Breast epithelium (tissue), 4 donors: ENCODE measurements around the gene UNC5A. TPM values are rescaled to one million over a fixed set of nuclear protein-coding genes. Genes with fewer than 3 reads are reported as not detected.
A peak's percentile ranks its signal among the peaks of the same experiment; 100 is the strongest.

Experiments
- DNase-seq, 2 donors: peaks; one replicate each; pipeline ENCODE4 v3.0.0-alpha.2; 2019; ENCODE audit warnings: low spot score in 2 of 2
- H3K27ac ChIP-seq, 2 donors: fragments of 200-600 bp; sonication (generic) in 1 of 2; one replicate each; pipeline ENCODE4 v1.5.1; 2016 to 2019; ENCODE audit warnings: mild to moderate bottlenecking in 1 of 2
- H3K27me3 ChIP-seq, 2 donors: fragments of 200-600 bp; sonication (generic) in 1 of 2; one replicate each; pipeline versions ENCODE4 v1.5.1 to v1.6.0; 2017 to 2019; ENCODE audit warnings: control low read depth in 1 of 2, mild to moderate bottlenecking in 1 of 2
- H3K36me3 ChIP-seq: fragments of 200-600 bp; one replicate; pipeline ENCODE4 v1.5.1; 2019
- H3K4me1 ChIP-seq, 2 donors: fragments of 200-600 bp; sonication (generic); one replicate each; pipeline ENCODE4 v1.5.1; 2016 to 2019; ENCODE audit warnings: control low read depth in 1 of 2
- H3K4me3 ChIP-seq, 3 donors: fragments of 200-600 bp; sonication (generic); 1 replicate in 2 of 3; 2 replicates in 1 of 3; pipeline ENCODE4 v1.5.1; 2016 to 2019; ENCODE audit warnings: mild to moderate bottlenecking in 3 of 3, moderate library complexity in 2 of 3
- H3K9me3 ChIP-seq, 2 donors: fragments of 200-600 bp; sonication (generic) in 1 of 2; one replicate each; pipeline ENCODE4 v1.5.1; 2016 to 2019; ENCODE audit warnings: control low read depth in 1 of 2
- POLR2A ChIP-seq: fragments of 450-650 bp; IDR thresholded peaks from one replicate; pipeline ENCODE4 v1.6.1; 2016; ENCODE audit warnings: antibody characterized with exemption, mild to moderate bottlenecking, moderate library complexity
- POLR2AphosphoS5 ChIP-seq, 3 donors: sonication (generic); formaldehyde crosslinking; IDR thresholded peaks; one replicate each; pipeline ENCODE4 v1.6.1; 2017; ENCODE audit warnings: antibody characterized with exemption in 3 of 3
- intact Hi-C: fragments of 100-400 bp; cut with DNase I; formaldehyde crosslinking; loops from one replicate; pipeline ENCODE4 v1.15.1; 2023; ENCODE audit warnings: low total_unique reads
- total RNA-seq, 3 donors: library from RNA; depleted of rRNA; stranded (reverse); fragments of >200 nt; gene quantifications; one replicate each; pipeline ENCODE4 v1.1.0, GENCODE V29; 2016
- TF ChIP-seq, protein P1 (sequence below), 3 donors: fragments of 450-650 bp; IDR thresholded peaks; one replicate each; pipeline ENCODE4 v1.5.1; 2016 to 2017; ENCODE audit warnings: antibody characterized with exemption in 3 of 3, mild to moderate bottlenecking in 3 of 3, moderate library complexity in 3 of 3

Gene UNC5A
- total RNA-seq, 3 donors from 2014 or later = 0.15 to 2.9 TPM; not detected in 1

DNA sequence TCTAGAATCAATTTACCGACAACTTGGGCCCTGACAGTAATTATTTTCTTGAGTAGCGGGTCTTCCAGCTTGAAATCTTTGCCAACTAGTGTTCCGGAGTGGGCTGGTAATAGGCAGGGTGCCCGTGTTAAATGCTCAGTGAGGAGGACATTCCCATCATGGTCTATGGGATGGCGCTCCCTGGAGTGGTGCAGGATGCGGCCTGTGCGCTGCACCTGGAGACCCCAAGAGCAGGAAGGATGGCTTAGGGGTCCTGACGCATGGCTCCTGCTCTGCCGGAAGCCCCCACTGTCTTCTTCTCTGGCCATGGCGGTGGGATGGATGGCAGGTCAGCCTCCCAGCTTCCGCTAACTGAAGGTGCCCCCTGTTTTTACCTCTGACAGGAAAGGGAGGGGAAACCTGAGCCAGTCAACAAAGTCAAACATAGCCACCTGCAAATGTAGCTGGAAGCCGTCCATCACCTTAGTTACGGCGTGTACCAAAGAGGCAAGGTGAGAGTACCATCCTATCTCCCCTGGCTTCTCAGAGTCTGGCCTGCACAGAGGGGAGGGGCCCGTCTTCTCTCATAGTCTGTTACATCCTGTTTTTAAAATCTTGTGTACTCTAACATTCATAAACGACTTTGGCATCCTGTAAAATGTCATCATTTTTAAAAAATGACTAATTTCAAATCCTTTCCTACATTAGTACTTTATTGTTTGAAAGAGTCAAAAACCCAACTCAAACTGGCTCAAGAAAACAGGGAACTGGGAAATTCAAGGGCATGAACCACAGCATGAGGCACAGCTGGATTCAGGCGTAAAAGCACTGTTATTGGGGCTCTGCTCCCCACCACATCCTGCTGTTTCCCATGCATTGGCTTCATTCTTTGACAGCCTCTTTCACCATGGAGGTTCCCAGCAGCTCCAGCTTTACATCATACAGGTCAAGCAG is 28.5 kb upstream of the UNC5A start:
- H3K36me3 ChIP-seq = no peaks in the 10 kb centered on the region
- DNase-seq = peak in 1 of 2 donors; percentile 27
- intact Hi-C loops = no loop called here
- no peaks in the 10 kb centered on the region for H3K9me3 ChIP-seq
- TF ChIP-seq, protein P1, sequence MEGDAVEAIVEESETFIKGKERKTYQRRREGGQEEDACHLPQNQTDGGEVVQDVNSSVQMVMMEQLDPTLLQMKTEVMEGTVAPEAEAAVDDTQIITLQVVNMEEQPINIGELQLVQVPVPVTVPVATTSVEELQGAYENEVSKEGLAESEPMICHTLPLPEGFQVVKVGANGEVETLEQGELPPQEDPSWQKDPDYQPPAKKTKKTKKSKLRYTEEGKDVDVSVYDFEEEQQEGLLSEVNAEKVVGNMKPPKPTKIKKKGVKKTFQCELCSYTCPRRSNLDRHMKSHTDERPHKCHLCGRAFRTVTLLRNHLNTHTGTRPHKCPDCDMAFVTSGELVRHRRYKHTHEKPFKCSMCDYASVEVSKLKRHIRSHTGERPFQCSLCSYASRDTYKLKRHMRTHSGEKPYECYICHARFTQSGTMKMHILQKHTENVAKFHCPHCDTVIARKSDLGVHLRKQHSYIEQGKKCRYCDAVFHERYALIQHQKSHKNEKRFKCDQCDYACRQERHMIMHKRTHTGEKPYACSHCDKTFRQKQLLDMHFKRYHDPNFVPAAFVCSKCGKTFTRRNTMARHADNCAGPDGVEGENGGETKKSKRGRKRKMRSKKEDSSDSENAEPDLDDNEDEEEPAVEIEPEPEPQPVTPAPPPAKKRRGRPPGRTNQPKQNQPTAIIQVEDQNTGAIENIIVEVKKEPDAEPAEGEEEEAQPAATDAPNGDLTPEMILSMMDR (IDR thresholded peaks at IDR 0.05) = no peak
- TF ChIP-seq POLR2AphosphoS5 (IDR thresholded peaks at IDR 0.05) = no peak
- TF ChIP-seq POLR2A = no peak
- peaks cover 0 to 57% of the 10 kb centered on the region in 2 donors for H3K27me3 ChIP-seq
- no peak overlapping the region for H3K27ac ChIP-seq
- H3K4me1 ChIP-seq = no peaks in the 10 kb centered on the region
- H3K4me3 ChIP-seq = no peak overlapping the region

DNA sequence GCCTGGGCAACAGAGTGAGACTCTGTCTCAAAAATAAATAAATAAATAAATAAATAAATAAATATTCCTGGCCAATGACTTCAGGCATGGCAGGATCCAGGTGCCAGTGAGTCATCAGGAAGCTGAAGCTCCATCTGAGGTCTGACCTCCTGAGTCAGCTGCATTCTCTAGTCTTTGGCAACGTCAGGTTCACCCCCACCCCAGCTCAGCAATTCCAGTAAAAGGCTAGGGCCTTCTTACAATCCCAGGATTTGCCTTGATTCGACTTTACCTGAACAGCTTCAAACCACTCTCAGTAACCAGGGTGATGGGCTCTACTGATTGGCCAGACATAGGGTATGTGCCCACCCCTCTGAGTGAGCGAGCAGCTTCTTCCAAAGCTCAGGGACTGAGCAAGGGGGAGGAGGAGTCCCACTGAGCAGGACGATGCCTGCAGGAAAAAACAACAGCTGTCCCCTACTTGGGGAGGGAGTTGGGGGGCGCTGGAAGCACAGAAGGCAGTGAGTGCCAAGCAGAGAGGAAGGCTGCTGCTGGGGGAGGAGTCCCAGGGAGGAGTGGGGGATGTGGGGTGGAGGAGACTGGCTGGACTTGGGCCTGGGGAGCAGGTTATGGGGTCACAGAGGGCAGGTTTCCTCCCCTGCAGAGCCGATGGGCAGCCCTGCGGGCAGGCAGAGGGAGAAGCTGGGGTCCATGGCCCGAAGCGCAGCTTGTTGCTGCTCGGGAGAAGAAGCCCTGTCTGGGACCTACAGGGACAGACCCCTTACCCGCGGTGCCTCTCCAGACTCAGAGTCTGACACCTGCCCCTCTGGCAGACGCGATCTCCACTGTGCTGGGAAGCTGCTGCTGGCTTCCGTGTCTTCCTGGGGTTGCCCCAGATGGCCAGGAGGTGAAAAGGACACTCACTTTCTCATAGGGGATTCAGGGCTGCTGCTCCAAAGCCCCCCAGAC is 25.9 kb upstream of the UNC5A start:
- intact Hi-C loops = no loop called here
- H3K9me3 ChIP-seq = no peaks in the 10 kb centered on the region
- no peak overlapping the region for H3K27ac ChIP-seq
- no peaks in the 10 kb centered on the region for H3K4me1 ChIP-seq
- H3K4me3 ChIP-seq = no peak overlapping the region
- peaks cover 0 to 72% of the 10 kb centered on the region in 2 donors for H3K27me3 ChIP-seq
- peak in 1 of 2 donors; percentile 30 for DNase-seq
- H3K36me3 ChIP-seq = no peaks in the 10 kb centered on the region
- TF ChIP-seq POLR2A = no peak
- no peak for TF ChIP-seq POLR2AphosphoS5 (IDR thresholded peaks at IDR 0.05)
- TF ChIP-seq, protein P1 (IDR thresholded peaks at IDR 0.05) = no peak

DNA sequence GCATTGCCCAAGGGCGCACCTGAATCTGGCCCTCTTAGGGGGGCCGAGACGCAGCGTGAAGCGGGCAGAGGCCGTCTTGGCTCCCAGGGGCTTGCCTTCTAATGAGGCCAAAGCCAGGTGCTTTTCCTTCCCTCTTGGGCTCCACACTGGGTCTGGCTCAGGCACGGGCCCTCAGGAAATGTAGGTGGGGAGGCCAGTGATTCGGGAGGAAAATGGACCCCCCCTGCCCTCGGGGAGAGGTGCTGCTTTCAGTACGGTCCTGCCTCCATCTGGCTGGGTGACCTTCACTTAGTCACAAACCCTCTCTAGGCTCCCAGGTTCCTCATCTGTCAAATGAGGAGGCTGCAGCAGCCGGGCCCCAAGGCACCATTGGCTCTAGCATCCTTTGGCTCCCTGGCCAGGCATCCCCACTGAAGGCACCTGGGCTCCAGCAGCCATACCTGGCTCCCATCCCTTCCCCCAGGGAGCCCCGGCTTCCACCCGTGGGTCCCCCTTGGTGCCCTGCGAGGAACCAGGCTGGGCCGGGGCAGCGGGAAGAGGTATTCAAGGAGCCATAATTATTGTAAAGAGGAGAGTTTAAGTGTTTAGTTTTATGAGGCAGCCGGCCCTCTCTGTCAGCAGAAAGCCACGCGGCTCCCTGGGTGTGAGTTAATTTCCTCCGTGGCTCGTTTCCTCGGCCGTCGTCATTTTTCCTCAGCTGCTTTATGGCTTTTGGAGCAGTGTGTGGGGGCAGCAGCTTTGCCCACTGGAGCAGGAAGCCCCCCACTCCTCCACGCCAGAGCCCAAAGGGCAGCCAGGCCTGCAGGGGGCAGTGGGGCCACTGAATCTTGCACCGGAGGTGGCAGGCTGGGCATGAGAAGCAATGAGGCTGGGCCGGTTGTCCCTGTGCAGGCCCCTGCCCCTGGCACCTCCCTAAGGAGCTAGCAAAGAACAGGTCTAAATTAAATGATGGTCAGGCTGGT is 24.9 kb upstream of the UNC5A start:
- no peaks in the 10 kb centered on the region for H3K4me1 ChIP-seq
- intact Hi-C loops = no loop called here
- no peaks in the 10 kb centered on the region for H3K9me3 ChIP-seq
- peaks cover 0 to 73% of the 10 kb centered on the region in 2 donors for H3K27me3 ChIP-seq
- no peak overlapping the region for H3K27ac ChIP-seq
- no peak overlapping the region for H3K4me3 ChIP-seq
- no peak for DNase-seq
- H3K36me3 ChIP-seq = no peaks in the 10 kb centered on the region
- TF ChIP-seq, protein P1 (IDR thresholded peaks at IDR 0.05) = no peak
- no peak for TF ChIP-seq POLR2AphosphoS5 (IDR thresholded peaks at IDR 0.05)
- no peak for TF ChIP-seq POLR2A

DNA sequence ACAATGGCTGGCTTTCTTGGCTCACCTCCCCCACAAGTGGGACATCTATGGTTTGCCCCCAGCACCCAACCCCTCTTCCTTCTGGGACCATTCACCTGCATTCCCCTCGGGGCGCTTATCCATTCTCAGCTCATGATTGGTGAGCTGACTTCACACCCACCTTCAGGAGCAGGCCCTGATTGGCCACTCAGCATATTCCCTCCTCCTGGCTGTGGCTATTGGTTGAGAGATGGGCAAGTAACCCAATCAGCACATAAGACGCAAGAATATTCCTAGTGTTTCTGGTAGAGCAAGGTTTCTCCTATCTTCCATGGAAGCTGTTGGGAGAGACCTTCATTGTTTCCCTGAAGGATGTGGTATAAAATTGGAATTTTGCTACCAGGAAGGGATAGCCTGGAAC is 22.7 kb upstream of the UNC5A start:
- Histone ChIP-seq H3K27me3 (peaks cover 0 to 73% of the 10 kb centered on the region in 2 donors), H3K36me3 (no peaks in the 10 kb centered on the region), H3K27ac (no peak overlapping the region), H3K4me1 (no peaks in the 10 kb centered on the region), H3K9me3 (no peaks in the 10 kb centered on the region), H3K4me3 (no peak overlapping the region)
- DNase-seq = no peak
- intact Hi-C loops = no loop called here
- TF ChIP-seq POLR2A (no peak), POLR2AphosphoS5 (IDR thresholded peaks at IDR 0.05) (no peak)
- TF ChIP-seq, protein P1 (IDR thresholded peaks at IDR 0.05) = no peak
